ENCODE measurements around the gene BTBD3. TPM values are rescaled to one million over a fixed set of nuclear protein-coding genes. Genes with fewer than 3 reads are reported as not detected.

BTBD3 gene
- total RNA-seq, 1 donor from 2014 or later = 134 TPM

DNA sequence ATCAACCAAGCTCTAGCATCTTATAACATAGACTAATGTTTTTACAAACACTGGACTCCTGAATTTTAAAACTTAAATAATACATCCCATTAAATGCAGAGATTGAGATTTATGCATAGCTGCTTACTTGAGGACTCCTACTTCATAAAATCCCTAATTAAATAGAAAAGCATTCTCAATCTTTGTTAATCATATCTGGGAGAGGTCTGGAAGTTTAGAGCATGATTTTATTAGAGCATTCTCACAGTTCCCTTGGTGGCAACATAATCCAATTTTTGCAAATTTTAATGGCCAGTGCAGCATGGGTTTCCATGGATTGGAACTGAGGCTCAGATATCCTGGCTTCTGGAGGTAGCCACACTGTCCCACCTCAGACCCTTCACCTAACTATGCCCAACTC is 19.5 kb downstream of the BTBD3 start:
- H3K36me3 Mint-ChIP-seq (ENCODE audit: low read depth) = peaks cover 2% of the 10 kb centered on the region
- peaks cover 26% of the 10 kb centered on the region for H3K4me1 Mint-ChIP-seq
- no peak overlapping the region for H3K27ac Mint-ChIP-seq (ENCODE audit: unreplicated experiment)
- no peaks in the 10 kb centered on the region for H3K9me3 Mint-ChIP-seq
- TF ChIP-seq, protein P1, sequence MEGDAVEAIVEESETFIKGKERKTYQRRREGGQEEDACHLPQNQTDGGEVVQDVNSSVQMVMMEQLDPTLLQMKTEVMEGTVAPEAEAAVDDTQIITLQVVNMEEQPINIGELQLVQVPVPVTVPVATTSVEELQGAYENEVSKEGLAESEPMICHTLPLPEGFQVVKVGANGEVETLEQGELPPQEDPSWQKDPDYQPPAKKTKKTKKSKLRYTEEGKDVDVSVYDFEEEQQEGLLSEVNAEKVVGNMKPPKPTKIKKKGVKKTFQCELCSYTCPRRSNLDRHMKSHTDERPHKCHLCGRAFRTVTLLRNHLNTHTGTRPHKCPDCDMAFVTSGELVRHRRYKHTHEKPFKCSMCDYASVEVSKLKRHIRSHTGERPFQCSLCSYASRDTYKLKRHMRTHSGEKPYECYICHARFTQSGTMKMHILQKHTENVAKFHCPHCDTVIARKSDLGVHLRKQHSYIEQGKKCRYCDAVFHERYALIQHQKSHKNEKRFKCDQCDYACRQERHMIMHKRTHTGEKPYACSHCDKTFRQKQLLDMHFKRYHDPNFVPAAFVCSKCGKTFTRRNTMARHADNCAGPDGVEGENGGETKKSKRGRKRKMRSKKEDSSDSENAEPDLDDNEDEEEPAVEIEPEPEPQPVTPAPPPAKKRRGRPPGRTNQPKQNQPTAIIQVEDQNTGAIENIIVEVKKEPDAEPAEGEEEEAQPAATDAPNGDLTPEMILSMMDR (conservative IDR thresholded peaks at IDR 0.05) = no peak
- DNase-seq (ENCODE audit: low read depth, low spot score) = no peak
- no peak overlapping the region for H3K4me3 Mint-ChIP-seq
- no peaks in the 10 kb centered on the region for H3K27me3 Mint-ChIP-seq (ENCODE audit: low read depth)

DNA sequence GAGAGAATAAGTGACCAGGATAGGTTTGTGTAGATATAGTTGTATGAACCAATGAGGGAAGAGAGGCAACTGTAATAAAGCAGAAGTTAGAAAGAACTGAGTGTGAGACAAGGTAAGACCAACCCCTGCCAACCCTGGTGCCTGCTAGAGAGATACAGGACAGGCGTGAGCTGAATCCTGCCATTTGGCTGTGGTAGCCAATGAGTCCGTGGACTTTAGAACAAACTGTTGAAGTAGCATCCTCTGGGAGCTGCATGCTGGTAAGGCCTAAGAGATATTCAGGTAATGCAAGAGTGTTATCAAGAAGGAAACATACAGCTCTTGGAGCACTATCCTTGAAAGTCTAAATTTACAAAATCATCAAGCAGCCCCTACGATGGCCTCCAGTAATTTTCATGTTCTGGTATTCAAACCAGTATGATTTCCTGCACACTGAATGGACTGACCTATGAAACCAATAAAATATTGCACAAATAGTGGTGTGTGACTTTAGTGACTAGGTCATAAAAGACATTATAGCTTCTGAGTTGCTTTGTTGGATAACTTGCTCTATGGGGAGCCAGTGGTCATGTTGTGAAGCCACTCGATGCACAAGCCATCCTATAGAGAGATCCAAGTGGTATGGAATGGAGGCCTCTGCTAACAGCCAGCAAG is 24.0 kb downstream of the BTBD3 start:
- H3K4me1 Mint-ChIP-seq = peaks cover 5% of the 10 kb centered on the region
- H3K27ac Mint-ChIP-seq (ENCODE audit: unreplicated experiment) = no peak overlapping the region
- peaks cover 2% of the 10 kb centered on the region for H3K9me3 Mint-ChIP-seq
- TF ChIP-seq, protein P1 (conservative IDR thresholded peaks at IDR 0.05) = no peak
- peaks cover 9% of the 10 kb centered on the region for H3K36me3 Mint-ChIP-seq (ENCODE audit: low read depth)
- no peak overlapping the region for H3K4me3 Mint-ChIP-seq
- DNase-seq (ENCODE audit: low read depth, low spot score) = no peak
- no peaks in the 10 kb centered on the region for H3K27me3 Mint-ChIP-seq (ENCODE audit: low read depth)

- no peaks in the 10 kb centered on the region for H3K27me3 Mint-ChIP-seq (ENCODE audit: low read depth)
- no peak overlapping the region for H3K27ac Mint-ChIP-seq (ENCODE audit: unreplicated experiment)
- no peak for DNase-seq (ENCODE audit: low read depth, low spot score)
- TF ChIP-seq, protein P1 (conservative IDR thresholded peaks at IDR 0.05) = no peak
- H3K4me3 Mint-ChIP-seq = no peak overlapping the region
- H3K9me3 Mint-ChIP-seq = peaks cover 2% of the 10 kb centered on the region
- peaks cover 9% of the 10 kb centered on the region for H3K36me3 Mint-ChIP-seq (ENCODE audit: low read depth)
- H3K4me1 Mint-ChIP-seq = peaks cover 5% of the 10 kb centered on the region
These were observed 26.1 kb downstream of the BTBD3 start for GRCh38 chr20:11943778-11944177.

- H3K27me3 Mint-ChIP-seq (ENCODE audit: low read depth) = no peaks in the 10 kb centered on the region
- no peak overlapping the region for H3K4me3 Mint-ChIP-seq
- DNase-seq (ENCODE audit: low read depth, low spot score) = no peak
- TF ChIP-seq, protein P1 (conservative IDR thresholded peaks at IDR 0.05) = no peak
- no peaks in the 10 kb centered on the region for H3K4me1 Mint-ChIP-seq
- H3K36me3 Mint-ChIP-seq (ENCODE audit: low read depth) = peaks cover 8% of the 10 kb centered on the region
- peaks cover 2% of the 10 kb centered on the region for H3K9me3 Mint-ChIP-seq
- no peak overlapping the region for H3K27ac Mint-ChIP-seq (ENCODE audit: unreplicated experiment)
These were observed 31.1 kb downstream of the BTBD3 start for GRCh38 chr20:11948806-11949205.

GRCh38 chr20:11949711-11950110 is 32.0 kb downstream of the BTBD3 start:
- H3K27me3 Mint-ChIP-seq (ENCODE audit: low read depth) = no peaks in the 10 kb centered on the region
- no peak overlapping the region for H3K4me3 Mint-ChIP-seq
- peaks cover 9% of the 10 kb centered on the region for H3K9me3 Mint-ChIP-seq
- no peak overlapping the region for H3K27ac Mint-ChIP-seq (ENCODE audit: unreplicated experiment)
- peaks cover 8% of the 10 kb centered on the region for H3K36me3 Mint-ChIP-seq (ENCODE audit: low read depth)
- H3K4me1 Mint-ChIP-seq = no peaks in the 10 kb centered on the region
- no peak for DNase-seq (ENCODE audit: low read depth, low spot score)
- TF ChIP-seq, protein P1 (conservative IDR thresholded peaks at IDR 0.05) = no peak
